ENCODE results near the gene MCTS1. TPM values are rescaled to one million over a fixed set of nuclear protein-coding genes. Genes with fewer than 3 reads are reported as not detected.
"Not testable (repeated sequence)": the region's sequence is repeated elsewhere in the genome, so short reads cannot be mapped to it uniquely, and the experiment has no call there.

Gene MCTS1
- total RNA-seq, 1 donor from 2014 or later, result 28.1 TPM

GRCh38 chrX:120629667-120630537, 26.0 kb downstream of the MCTS1 start, which contains the start of gene C1GALT1C1:
TSS of gene C1GALT1C1 (minus strand) at chrX:120630054. CDS start at chrX:120627166, 2,888 bp downstream.
- peak; percentile 92 for DNase-seq (ENCODE audit: low spot score)

GRCh38 chrX:120638619-120639018, 34.7 kb downstream of the MCTS1 start:
- DNase-seq (ENCODE audit: low spot score), result no peak

GRCh38 chrX:120642871-120643270, 39.0 kb downstream of the MCTS1 start:
- no peak for DNase-seq (ENCODE audit: low spot score)

- DNase-seq (ENCODE audit: low spot score), result no peak
These were observed 43.2 kb downstream of the MCTS1 start for GRCh38 chrX:120647127-120647526.

GRCh38 chrX:120652256-120652655, 48.4 kb downstream of the MCTS1 start:
- DNase-seq (ENCODE audit: low spot score), result not testable (repeated sequence)

GRCh38 chrX:120653000-120653399, 49.1 kb downstream of the MCTS1 start:
- DNase-seq (ENCODE audit: low spot score), result no peak

GRCh38 chrX:120660637-120661036, 56.7 kb downstream of the MCTS1 start:
- no peak for DNase-seq (ENCODE audit: low spot score)

Other genes with a start within 250 kb of the MCTS1 start
- not detected for gene ATP1B4, start 242.0 kb upstream of the MCTS1 start, total RNA-seq
- gene LAMP2, start 134.8 kb upstream of the MCTS1 start, total RNA-seq, result 328 TPM
- 36.1 TPM for gene CUL4B, start 43.1 kb upstream of the MCTS1 start, total RNA-seq
- gene C1GALT1C1, start 26.0 kb downstream of the MCTS1 start, total RNA-seq, result 26.7 TPM

Measured in mucosa of gallbladder (tissue), 1 donor.